Fibroblast of lung (primary cell): Measurements from ENCODE around the gene PRDX4. TPM values are rescaled to one million over a fixed set of nuclear protein-coding genes. Genes with fewer than 3 reads are reported as not detected.

Experiments used
- DNase-seq, 2 donors: peaks; one replicate each; pipeline versions ENCODE4 v3.0.0 to v3.0.0-alpha.2; 2010; ENCODE audit warnings: low read depth in 2 of 2
- H2AFZ ChIP-seq: 2 replicates; pipeline ENCODE4 v1.5.1; 2012; ENCODE audit warnings: low read length, control low read depth, inconsistent platforms
- H3K27ac ChIP-seq: 2 replicates; pipeline ENCODE4 v1.5.1; 2011; ENCODE audit warnings: low read length, control low read depth; ENCODE audit not compliant: insufficient read depth
- H3K27me3 ChIP-seq: 2 replicates; pipeline ENCODE4 v1.5.1; 2011; ENCODE audit warnings: mild to moderate bottlenecking, low read length; ENCODE audit not compliant: control insufficient read depth, insufficient read depth
- H3K36me3 ChIP-seq: 2 replicates; pipeline ENCODE4 v1.5.1; 2011; ENCODE audit warnings: low read length; ENCODE audit not compliant: control insufficient read depth, insufficient read depth
- H3K4me1 ChIP-seq: 2 replicates; pipeline ENCODE4 v1.5.1; 2011; ENCODE audit warnings: low read length; ENCODE audit not compliant: control insufficient read depth, insufficient read depth; ENCODE audit errors: extremely low read depth
- H3K4me2 ChIP-seq: 2 replicates; pipeline ENCODE4 v1.5.1; 2011; ENCODE audit warnings: low read length, control low read depth; ENCODE audit not compliant: insufficient read depth; ENCODE audit errors: extremely low read depth
- H3K4me3 ChIP-seq, 4 experiments: fragments of 200-600 bp in 1 of 4; sonication (generic) in 1 of 4; replicated peaks in 1 of 4; 2 replicates each; pipeline ENCODE4 v1.5.1; 2011 to 2016; ENCODE audit warnings: low read length in 4 of 4, low read depth in 3 of 4, mild to moderate bottlenecking in 3 of 4, control low read depth in 2 of 4, inconsistent platforms in 1 of 4, mixed read lengths in 1 of 4; ENCODE audit not compliant: insufficient read depth in 1 of 4; ENCODE audit errors: control extremely low read depth in 1 of 4
- H3K79me2 ChIP-seq: 2 replicates; pipeline ENCODE4 v1.5.1; 2012; ENCODE audit warnings: mild to moderate bottlenecking, low read length, inconsistent platforms; ENCODE audit not compliant: control insufficient read depth, insufficient read depth
- H3K9ac ChIP-seq: 2 replicates; pipeline ENCODE4 v1.5.1; 2011; ENCODE audit warnings: mild to moderate bottlenecking, low read length, control low read depth; ENCODE audit not compliant: insufficient read depth
- H3K9me3 ChIP-seq: 2 replicates; pipeline ENCODE4 v1.5.1; 2012; ENCODE audit warnings: low read depth, low read length; ENCODE audit not compliant: control insufficient read depth, insufficient read depth
- H4K20me1 ChIP-seq: 2 replicates; pipeline ENCODE4 v1.5.1; 2011; ENCODE audit warnings: low read length; ENCODE audit not compliant: control insufficient read depth, insufficient read depth; ENCODE audit errors: extremely low read depth
- CTCF ChIP-seq, 2 donors: IDR thresholded peaks in 1 of 2; conservative IDR thresholded peaks in 1 of 2; 1 replicate in 1 of 2; 2 replicates in 1 of 2; pipeline ENCODE4 v1.5.1; 2011 to 2012; ENCODE audit warnings: low read length in 2 of 2, control low read depth in 1 of 2, inconsistent platforms in 1 of 2, low read depth in 1 of 2, mild to moderate bottlenecking in 1 of 2
- EZH2 ChIP-seq: IDR thresholded peaks from 2 replicates; pipeline ENCODE4 v1.5.1; 2012; ENCODE audit warnings: low read length, control low read depth, mild to moderate bottlenecking; ENCODE audit errors: missing control alignments
- polyA plus RNA-seq, 2 donors: library from polyadenylated mRNA; depleted of rRNA in 1 of 2; stranded (reverse) in 1 of 2; unstranded in 1 of 2; fragments of >200 nt; gene quantifications; 2 replicates each; pipeline ENCODE4 v1.2.1, GENCODE V29; 2011 to 2012; ENCODE audit warnings: missing spikeins in 1 of 2
- total RNA-seq: library from RNA; depleted of rRNA; stranded (reverse); fragments of >200 nt; gene quantifications from 2 replicates; pipeline ENCODE4 v1.2.1, GENCODE V29; 2014

The PRDX4 gene
- total and polyA plus RNA-seq, 2 donors (not counting 1 experiment from before 2014, with no cell fraction given) = 163 to 189 TPM

DNA sequence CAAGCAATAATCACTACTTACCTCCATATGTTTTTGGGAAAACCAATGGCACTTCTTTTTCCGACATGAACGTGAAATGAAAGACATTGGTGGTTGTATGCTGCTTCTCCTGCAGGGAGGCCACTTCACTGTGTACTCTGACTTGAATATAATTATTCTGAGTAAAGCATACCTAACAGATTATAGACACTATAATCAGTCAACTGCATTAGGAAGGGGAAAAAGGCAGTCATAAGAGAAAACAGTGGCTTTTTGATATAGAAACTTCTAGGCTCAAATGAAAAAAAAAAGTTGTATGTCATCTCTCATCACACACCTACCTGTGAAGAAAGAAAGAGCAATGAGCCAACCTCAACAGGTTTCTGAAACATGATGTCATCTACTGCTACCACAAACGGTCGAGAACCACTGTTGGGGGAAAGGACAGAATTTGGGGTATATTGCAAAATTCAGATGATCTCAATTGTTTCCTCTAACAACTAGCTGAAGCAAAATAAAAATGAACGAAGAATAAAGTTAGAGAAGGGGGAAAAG is 37.4 kb downstream of the PRDX4 start:
- Histone ChIP-seq H2AFZ (no peak overlapping the region), H3K9ac (no peak overlapping the region), H3K4me3 (no peak overlapping the region), H4K20me1 (no peaks in the 10 kb centered on the region), H3K27ac (no peak overlapping the region), H3K36me3 (no peaks in the 10 kb centered on the region), H3K79me2 (no peaks in the 10 kb centered on the region), H3K4me2 (no peak overlapping the region), H3K9me3 (no peaks in the 10 kb centered on the region), H3K27me3 (no peaks in the 10 kb centered on the region), H3K4me1 (no peaks in the 10 kb centered on the region)
- DNase-seq = no peak
- no peak for TF ChIP-seq CTCF (conservative IDR thresholded peaks at IDR 0.05 in 1 of 2, IDR thresholded peaks at IDR 0.05 in 1 of 2; ENCODE audit: low read depth in 1 of 2, low read length in 2 of 2)
- no peak for TF ChIP-seq EZH2

DNA sequence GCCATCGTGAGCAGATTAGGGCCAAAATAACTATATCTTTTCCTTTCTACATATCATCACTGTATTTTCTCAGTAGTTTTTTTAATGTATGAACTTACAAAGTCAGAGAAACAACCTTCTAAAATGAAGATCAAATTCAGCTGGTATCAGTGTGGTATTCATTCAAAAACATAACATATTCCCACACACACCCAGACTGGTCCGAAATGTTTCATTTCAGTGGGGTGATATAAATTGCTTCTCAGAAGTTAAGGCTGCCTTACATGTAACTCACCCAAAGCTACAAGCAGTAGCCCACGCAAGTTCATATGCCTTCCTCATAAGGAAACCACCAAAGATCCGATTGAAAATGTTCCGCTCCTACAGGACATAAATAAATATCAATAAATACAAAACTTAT is 37.9 kb downstream of the PRDX4 start:
- Histone ChIP-seq H3K27ac (no peak overlapping the region), H4K20me1 (no peaks in the 10 kb centered on the region), H3K4me2 (no peak overlapping the region), H3K27me3 (no peaks in the 10 kb centered on the region), H3K4me3 (no peak overlapping the region), H3K79me2 (no peaks in the 10 kb centered on the region), H3K9me3 (no peaks in the 10 kb centered on the region), H3K9ac (no peak overlapping the region), H3K36me3 (no peaks in the 10 kb centered on the region), H2AFZ (no peak overlapping the region), H3K4me1 (no peaks in the 10 kb centered on the region)
- DNase-seq = no peak
- TF ChIP-seq CTCF (conservative IDR thresholded peaks at IDR 0.05 in 1 of 2, IDR thresholded peaks at IDR 0.05 in 1 of 2; ENCODE audit: low read depth in 1 of 2, low read length in 2 of 2) (no peak), EZH2 (no peak)

DNA sequence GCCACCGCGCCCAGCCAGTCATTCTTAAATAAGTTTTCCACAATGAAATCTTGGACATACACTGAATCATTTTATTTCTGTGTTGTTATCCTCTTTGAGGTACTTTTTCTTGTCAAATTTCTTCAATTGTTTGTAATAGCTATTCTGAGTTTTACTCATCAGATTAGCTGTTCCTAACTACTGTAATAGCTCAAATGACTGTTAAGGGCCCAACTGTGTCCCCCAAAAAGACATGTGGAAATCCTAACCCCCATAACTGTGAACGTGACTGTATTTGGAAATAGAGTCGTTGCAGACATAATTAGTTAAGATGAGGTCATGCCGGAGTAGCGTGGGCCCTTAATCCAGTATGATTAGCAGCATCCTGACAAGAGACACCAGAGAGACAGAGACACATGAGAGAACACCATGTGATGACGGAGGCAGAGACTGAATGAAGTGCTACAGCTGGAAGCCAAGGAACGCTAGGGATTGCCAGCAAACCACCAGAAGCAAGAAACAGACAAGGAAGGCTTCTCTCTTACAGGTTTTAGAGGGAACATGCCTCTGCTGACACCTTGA is 52.9 kb downstream of the PRDX4 start:
- no peaks in the 10 kb centered on the region for H3K9me3 ChIP-seq
- H3K4me1 ChIP-seq = no peaks in the 10 kb centered on the region
- H3K4me2 ChIP-seq = no peak overlapping the region
- no peak overlapping the region for H2AFZ ChIP-seq
- DNase-seq = no peak
- H3K4me3 ChIP-seq = no peak overlapping the region
- H3K9ac ChIP-seq = no peak overlapping the region
- H3K27me3 ChIP-seq = no peaks in the 10 kb centered on the region
- H3K36me3 ChIP-seq = peaks cover 2% of the 10 kb centered on the region
- H4K20me1 ChIP-seq = no peaks in the 10 kb centered on the region
- H3K27ac ChIP-seq = no peak overlapping the region
- H3K79me2 ChIP-seq = no peaks in the 10 kb centered on the region
- TF ChIP-seq CTCF (conservative IDR thresholded peaks at IDR 0.05 in 1 of 2, IDR thresholded peaks at IDR 0.05 in 1 of 2; ENCODE audit: low read depth in 1 of 2, low read length in 2 of 2) (no peak), EZH2 (no peak)
